Spleen (tissue), 11 donors: ENCODE results near the gene SRGAP1. TPM values are rescaled to one million over a fixed set of nuclear protein-coding genes. Genes with fewer than 3 reads are reported as not detected.
"Not testable (repeated sequence)": the region's sequence is repeated elsewhere in the genome, so short reads cannot be mapped to it uniquely, and the experiment has no call there.

Experiments used
- DNase-seq: peaks from one replicate; pipeline ENCODE4 v3.0.0-alpha.2; 2020
- H3K27ac ChIP-seq, 8 donors: fragments of 200-600 bp; sonication (generic) in 7 of 8; 1 replicate in 4 of 8; 2 replicates in 4 of 8; pipeline versions ENCODE4 v1.5.0 to v1.8.0; 2016 to 2021; ENCODE audit warnings: inconsistent platforms in 4 of 8, mild to moderate bottlenecking in 4 of 8, moderate library complexity in 1 of 8
- H3K27me3 ChIP-seq, 7 donors: fragments of 200-600 bp; sonication (generic) in 6 of 7; replicated peaks in 1 of 7; 1 replicate in 4 of 7; 2 replicates in 3 of 7; pipeline versions ENCODE4 v1.5.0 to v1.8.0; 2016 to 2021; ENCODE audit warnings: inconsistent platforms in 3 of 7, mild to moderate bottlenecking in 1 of 7
- H3K36me3 ChIP-seq, 6 donors: fragments of 200-600 bp; sonication (generic) in 5 of 6; 1 replicate in 4 of 6; 2 replicates in 2 of 6; pipeline versions ENCODE4 v1.5.0 to v1.8.0; 2016 to 2021; ENCODE audit warnings: inconsistent platforms in 2 of 6
- H3K4me1 ChIP-seq, 6 donors: fragments of 200-600 bp; sonication (generic) in 5 of 6; 1 replicate in 3 of 6; 2 replicates in 3 of 6; pipeline versions ENCODE4 v1.5.0 to v1.8.0; 2016 to 2021; ENCODE audit warnings: inconsistent platforms in 3 of 6
- H3K4me3 ChIP-seq, 8 donors: fragments of 200-600 bp; sonication (generic) in 7 of 8; 1 replicate in 4 of 8; 2 replicates in 4 of 8; pipeline versions ENCODE4 v1.5.0 to v1.8.0; 2016 to 2021; ENCODE audit warnings: inconsistent platforms in 4 of 8, mild to moderate bottlenecking in 4 of 8, moderate library complexity in 2 of 8
- H3K9me3 ChIP-seq, 8 donors: fragments of 200-600 bp; sonication (generic) in 7 of 8; 1 replicate in 4 of 8; 2 replicates in 4 of 8; pipeline versions ENCODE4 v1.5.0 to v1.8.0; 2016 to 2021; ENCODE audit warnings: inconsistent platforms in 4 of 8
- POLR2A ChIP-seq, 3 donors: fragments of 450-650 bp; IDR thresholded peaks; one replicate each; pipeline ENCODE4 v1.5.1; 2017; ENCODE audit warnings: antibody characterized with exemption in 3 of 3, mild to moderate bottlenecking in 1 of 3
- POLR2AphosphoS5 ChIP-seq, 3 donors: sonication (generic); formaldehyde crosslinking; IDR thresholded peaks; one replicate each; pipeline ENCODE4 v1.5.1; 2017; ENCODE audit warnings: antibody characterized with exemption in 3 of 3
- WGBS, 5 donors: extraction: QIAGEN DNeasy Blood & Tissue Kit in 3 of 5; methylation state at CpG; one replicate each; pipeline versions ENCODE4 v1.1.5 to v1.1.7; 2013 to 2018; 5-methylcytosine and 5-hydroxymethylcytosine counted together
- intact Hi-C: fragments of 100-400 bp; cut with DNase I; formaldehyde crosslinking; loops from one replicate; pipeline ENCODE4 v1.15.0; 2023; ENCODE audit warnings: low total_unique reads
- polyA plus RNA-seq, 3 donors: library from polyadenylated mRNA; stranded (reverse); fragments of 200-250 nt; gene quantifications; one replicate each; pipeline ENCODE4 v1.2.1, GENCODE V29; 2013
- total RNA-seq, 7 donors: library from RNA; depleted of rRNA in 3 of 7; stranded (reverse); fragments of >200 nt in 3 of 7; fragmentation: NEBNext Ultra II Directional in 4 of 7; extraction: Animal tissue kit (Norgen Biotek cat#: 25700) in 4 of 7; gene quantifications; one replicate each; pipeline versions ENCODE4 v1.1.0 to v1.2.1, GENCODE V29; 2016 to 2021
- TF ChIP-seq, protein P1 (sequence below), 11 experiments: fragments of 200-600 bp in 7 of 11; fragments of 450-650 bp in 4 of 11; sonication (generic) in 4 of 11; IDR thresholded peaks in 8 of 11; conservative IDR thresholded peaks in 3 of 11; 1 replicate in 7 of 11; 2 replicates in 4 of 11; pipeline versions ENCODE4 v1.4.0 to v1.8.0; 2016 to 2021; ENCODE audit warnings: antibody characterized with exemption in 11 of 11, inconsistent platforms in 4 of 11, mild to moderate bottlenecking in 1 of 11
- donor health status: healthy with polysubstance abuse.
- donor health status: DM: no; HTN: no; CAD: no; lungs with moderate emphysema.
- donor health status: DM: no; HTN: no; CAD: no.
- donor health status: Bipolar disorder and iron deficiency.
- donor health status: healthy.
- donor health status: DM: no; HTN: no; CAD: no.
- donor health status: DM: yes; HTN: yes; CAD: no.

The SRGAP1 gene
- total and polyA plus RNA-seq, 10 donors = 0.37 to 20.1 (median 13.4) TPM

- intact Hi-C loops = no loop called here
- TF ChIP-seq, protein P1, sequence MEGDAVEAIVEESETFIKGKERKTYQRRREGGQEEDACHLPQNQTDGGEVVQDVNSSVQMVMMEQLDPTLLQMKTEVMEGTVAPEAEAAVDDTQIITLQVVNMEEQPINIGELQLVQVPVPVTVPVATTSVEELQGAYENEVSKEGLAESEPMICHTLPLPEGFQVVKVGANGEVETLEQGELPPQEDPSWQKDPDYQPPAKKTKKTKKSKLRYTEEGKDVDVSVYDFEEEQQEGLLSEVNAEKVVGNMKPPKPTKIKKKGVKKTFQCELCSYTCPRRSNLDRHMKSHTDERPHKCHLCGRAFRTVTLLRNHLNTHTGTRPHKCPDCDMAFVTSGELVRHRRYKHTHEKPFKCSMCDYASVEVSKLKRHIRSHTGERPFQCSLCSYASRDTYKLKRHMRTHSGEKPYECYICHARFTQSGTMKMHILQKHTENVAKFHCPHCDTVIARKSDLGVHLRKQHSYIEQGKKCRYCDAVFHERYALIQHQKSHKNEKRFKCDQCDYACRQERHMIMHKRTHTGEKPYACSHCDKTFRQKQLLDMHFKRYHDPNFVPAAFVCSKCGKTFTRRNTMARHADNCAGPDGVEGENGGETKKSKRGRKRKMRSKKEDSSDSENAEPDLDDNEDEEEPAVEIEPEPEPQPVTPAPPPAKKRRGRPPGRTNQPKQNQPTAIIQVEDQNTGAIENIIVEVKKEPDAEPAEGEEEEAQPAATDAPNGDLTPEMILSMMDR (IDR thresholded peaks at IDR 0.05 in 8 of 11, conservative IDR thresholded peaks at IDR 0.05 in 3 of 11) = no peak
- TF ChIP-seq POLR2A (IDR thresholded peaks at IDR 0.05) (no peak), POLR2AphosphoS5 (IDR thresholded peaks at IDR 0.05) (peak in 1 of 3 donors; percentile 23)
- no peak overlapping the region for H3K4me3 ChIP-seq
- H3K27me3 ChIP-seq = no peaks in the 10 kb centered on the region
- peaks cover 0 to 51% (median 0%) of the 10 kb centered on the region in 6 donors for H3K36me3 ChIP-seq
- H3K9me3 ChIP-seq = peaks cover 0 to 4% (median under 1%) of the 10 kb centered on the region in 8 donors
- no peak overlapping the region for H3K27ac ChIP-seq
- no peak for DNase-seq
- H3K4me1 ChIP-seq = no peaks in the 10 kb centered on the region
- 86 to 94% (median 92%) methylated on average over 10 to 14 of the region's 14 CpGs for WGBS, 5 donors
Observed at GRCh38 chr12:64127811-64128210, 283.3 kb downstream of the SRGAP1 start.

DNA sequence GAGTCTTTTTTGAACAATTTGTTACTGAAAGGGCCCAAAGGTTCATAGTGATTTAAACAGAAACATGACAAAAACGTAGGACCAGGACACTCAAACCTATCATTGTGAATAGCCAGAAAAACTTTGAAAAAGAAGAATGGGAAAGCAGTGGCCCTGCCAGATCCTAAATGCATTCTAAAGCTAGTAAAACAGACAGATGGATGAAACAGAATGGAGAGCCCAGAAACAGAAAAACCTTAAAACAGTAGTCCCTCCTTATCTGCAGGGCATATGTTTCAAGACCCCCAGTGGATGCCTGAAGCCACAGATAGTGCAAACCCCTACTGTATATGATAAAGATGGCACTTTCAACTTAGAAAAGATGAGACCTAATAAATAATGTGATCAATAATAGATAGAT, 283.9 kb downstream of the SRGAP1 start:
- Histone ChIP-seq H3K27me3 (no peaks in the 10 kb centered on the region), H3K9me3 (peaks cover 0 to 10% (median 6%) of the 10 kb centered on the region in 8 donors), H3K4me3 (no peak overlapping the region), H3K4me1 (no peaks in the 10 kb centered on the region), H3K27ac (no peak overlapping the region), H3K36me3 (peaks cover 0 to 56% (median 3%) of the 10 kb centered on the region in 6 donors)
- TF ChIP-seq, protein P1 (IDR thresholded peaks at IDR 0.05 in 8 of 11, conservative IDR thresholded peaks at IDR 0.05 in 3 of 11) = no peak
- no peak for TF ChIP-seq POLR2AphosphoS5 (IDR thresholded peaks at IDR 0.05)
- intact Hi-C loops = no loop called here
- 69 to 75% (median 71%) methylated on average over 1 of the region's 1 CpG for WGBS, 5 donors
- DNase-seq = no peak

- 80 to 94% (median 92%) methylated on average over 2 of the region's 2 CpGs for whole genome bisulfite sequencing, 5 donors
- DNase-seq, H3K4me3 ChIP-seq, intact Hi-C loops, H3K4me1 ChIP-seq, H3K27ac ChIP-seq, H3K27me3 ChIP-seq: not testable (repeated sequence)
- Histone ChIP-seq H3K9me3 (peaks cover 0 to 26% (median 17%) of the 10 kb centered on the region in 8 donors), H3K36me3 (peaks cover 0 to 69% (median 6%) of the 10 kb centered on the region in 6 donors)
Observed at GRCh38 chr12:64130476-64130875, 286.0 kb downstream of the SRGAP1 start.

GRCh38 chr12:64131456-64131855, 287.0 kb downstream of the SRGAP1 start:
- intact Hi-C loops, DNase-seq, H3K27ac ChIP-seq, H3K4me1 ChIP-seq, H3K4me3 ChIP-seq, H3K27me3 ChIP-seq: not testable (repeated sequence)
- Histone ChIP-seq H3K36me3 (peaks cover 0 to 69% (median 6%) of the 10 kb centered on the region in 6 donors), H3K9me3 (peaks cover 0 to 26% (median 17%) of the 10 kb centered on the region in 8 donors)
- WGBS, 5 donors = 79 to 89% (median 87%) methylated on average over 6 of the region's 6 CpGs

GRCh38 chr12:64132672-64133071, 288.2 kb downstream of the SRGAP1 start:
- 92 to 100% (median 95%) methylated on average over 2 of the region's 2 CpGs for WGBS, 5 donors
- Histone ChIP-seq H3K9me3 (peaks cover 0 to 26% (median 17%) of the 10 kb centered on the region in 8 donors), H3K36me3 (peaks cover 0 to 65% (median 6%) of the 10 kb centered on the region in 6 donors)
- H3K4me1 ChIP-seq, H3K4me3 ChIP-seq, intact Hi-C loops, H3K27ac ChIP-seq, H3K27me3 ChIP-seq, DNase-seq: not testable (repeated sequence)

GRCh38 chr12:64137117-64137516, 292.6 kb downstream of the SRGAP1 start:
- Histone ChIP-seq H3K27ac (no peak overlapping the region), H3K9me3 (peaks cover 0 to 26% (median 18%) of the 10 kb centered on the region in 8 donors), H3K27me3 (no peaks in the 10 kb centered on the region), H3K4me3 (no peak overlapping the region), H3K36me3 (peaks cover 0 to 24% (median 6%) of the 10 kb centered on the region in 6 donors), H3K4me1 (no peaks in the 10 kb centered on the region)
- WGBS, 5 donors = 79 to 95% (median 92%) methylated on average over 6 of the region's 6 CpGs
- intact Hi-C loops = no loop called here
- TF ChIP-seq, protein P1 (IDR thresholded peaks at IDR 0.05 in 8 of 11, conservative IDR thresholded peaks at IDR 0.05 in 3 of 11) = no peak
- TF ChIP-seq POLR2A (IDR thresholded peaks at IDR 0.05) (no peak), POLR2AphosphoS5 (IDR thresholded peaks at IDR 0.05) (no peak)
- no peak for DNase-seq
